Thoracic aorta (tissue), 2 donors: Measurements from ENCODE around the gene RAB2B. TPM values are rescaled to one million over a fixed set of nuclear protein-coding genes. Genes with fewer than 3 reads are reported as not detected.
A peak's percentile ranks its signal among the peaks of the same experiment; 100 is the strongest.
"Not testable (repeated sequence)": the region's sequence is repeated elsewhere in the genome, so short reads cannot be mapped to it uniquely, and the experiment has no call there.

Experiments
- ATAC-seq: fragments of 150-250 bp; one replicate; pipeline ENCODE4 v1.8.0; 2017; ENCODE audit warnings: low read depth; ENCODE audit not compliant: insufficient number of reproducible peaks, low FRiP score
- DNase-seq: peaks from one replicate; pipeline ENCODE4 v3.0.0-alpha.2; 2020; ENCODE audit warnings: low spot score
- H3K27ac ChIP-seq, 2 donors: fragments of 200-600 bp; sonication (generic); 1 replicate in 1 of 2; 2 replicates in 1 of 2; pipeline ENCODE4 v1.5.1; 2016; ENCODE audit warnings: mild to moderate bottlenecking in 2 of 2, moderate library complexity in 2 of 2
- H3K27me3 ChIP-seq: fragments of 200-600 bp; sonication (generic); replicated peaks from 2 replicates; pipeline ENCODE4 v1.6.0; 2016; ENCODE audit warnings: mild to moderate bottlenecking; ENCODE audit not compliant: insufficient read depth
- H3K36me3 ChIP-seq: fragments of 200-600 bp; sonication (generic); one replicate; pipeline ENCODE4 v1.5.1; 2016
- H3K4me1 ChIP-seq, 2 donors: fragments of 200-600 bp; sonication (generic); 1 replicate in 1 of 2; 2 replicates in 1 of 2; pipeline versions ENCODE4 v1.5.1 to v1.6.0; 2016; ENCODE audit warnings: low read depth in 2 of 2, mild to moderate bottlenecking in 1 of 2; ENCODE audit not compliant: control insufficient read depth in 1 of 2
- H3K4me3 ChIP-seq: fragments of 200-600 bp; sonication (generic); 2 replicates; pipeline ENCODE4 v1.5.1; 2016; ENCODE audit warnings: mild to moderate bottlenecking
- H3K9me3 ChIP-seq: fragments of 200-600 bp; sonication (generic); 2 replicates; pipeline ENCODE4 v1.5.1; 2016
- CTCF ChIP-seq: fragments of 200-600 bp; sonication (generic); IDR thresholded peaks from one replicate; pipeline ENCODE4 v1.5.1; 2019; ENCODE audit warnings: antibody characterized with exemption
- total RNA-seq, 2 donors: library from RNA; depleted of rRNA; stranded (reverse); fragments of >200 nt; gene quantifications; one replicate each; pipeline versions ENCODE4 v1.1.0 to v1.2.3, GENCODE V29; 2016

RAB2B gene
- total RNA-seq, 2 donors from 2014 or later: 19.2 to 29.3 TPM

- no peaks in the 10 kb centered on the region for H3K9me3 ChIP-seq
- H3K27me3 ChIP-seq: no peaks in the 10 kb centered on the region
- H3K4me1 ChIP-seq: peaks cover 16 to 31% of the 10 kb centered on the region in 2 donors
- DNase-seq (no peak), ATAC-seq (no peak)
- peak overlapping the region; percentile 92 for H3K4me3 ChIP-seq
- no peaks in the 10 kb centered on the region for H3K36me3 ChIP-seq
- peak overlapping the region; percentile 82 to 94 for H3K27ac ChIP-seq
- no peak for TF ChIP-seq CTCF
Measured at GRCh38 chr14:21454843-21455544, 21.8 kb downstream of the RAB2B start.

- DNase-seq (no peak), ATAC-seq (no peak)
- no peaks in the 10 kb centered on the region for H3K36me3 ChIP-seq
- H3K4me1 ChIP-seq: peaks cover 11 to 29% of the 10 kb centered on the region in 2 donors
- H3K27me3 ChIP-seq: no peaks in the 10 kb centered on the region
- no peak overlapping the region for H3K27ac ChIP-seq
- TF ChIP-seq CTCF: no peak
- no peaks in the 10 kb centered on the region for H3K9me3 ChIP-seq
- no peak overlapping the region for H3K4me3 ChIP-seq
Measured at GRCh38 chr14:21449899-21450216, 26.9 kb downstream of the RAB2B start.

- not testable (repeated sequence) for H3K36me3 ChIP-seq, H3K4me1 ChIP-seq, H3K27me3 ChIP-seq, ATAC-seq, H3K4me3 ChIP-seq, DNase-seq, H3K27ac ChIP-seq, H3K9me3 ChIP-seq
Measured at GRCh38 chr14:21442657-21443056, 34.1 kb downstream of the RAB2B start.

- no peak for ATAC-seq
- no peak for DNase-seq
- no peaks in the 10 kb centered on the region for H3K36me3 ChIP-seq
- H3K4me3 ChIP-seq: no peak overlapping the region
- H3K4me1 ChIP-seq: peaks cover 10 to 15% of the 10 kb centered on the region in 2 donors
- H3K9me3 ChIP-seq: no peaks in the 10 kb centered on the region
- no peak overlapping the region for H3K27ac ChIP-seq
- TF ChIP-seq CTCF: no peak
- H3K27me3 ChIP-seq: no peaks in the 10 kb centered on the region
Measured at GRCh38 chr14:21440859-21441258, 35.9 kb downstream of the RAB2B start.

GRCh38 chr14:21437063-21437901 lies 39.5 kb downstream of the RAB2B start:
- no peaks in the 10 kb centered on the region for H3K27me3 ChIP-seq
- peak; percentile 99 for DNase-seq
- peak overlapping the region; percentile 81 to 89 for H3K27ac ChIP-seq
- peak; percentile 95 for ATAC-seq
- H3K36me3 ChIP-seq: no peaks in the 10 kb centered on the region
- peak overlapping the region; percentile 92 for H3K4me3 ChIP-seq
- H3K4me1 ChIP-seq: peaks cover 16 to 26% of the 10 kb centered on the region in 2 donors
- H3K9me3 ChIP-seq: no peaks in the 10 kb centered on the region
- TF ChIP-seq CTCF: no peak
